WTC11 (cell line): ENCODE results near the gene SLC44A5. TPM values are rescaled to one million over a fixed set of nuclear protein-coding genes. Genes with fewer than 3 reads are reported as not detected.

Source experiments
- ATAC-seq: fragments of 200-7000 bp; cut with Tn5 transposase; 2 replicates; pipeline ENCODE4 v1.10.0; 2021; ENCODE audit warnings: mild to moderate bottlenecking, moderate library complexity
- CTCF ChIA-PET: fragments of 300-600 bp; sonication (Branson Sonifier 250); formaldehyde crosslinking; loops from one replicate; lab custom pipeline; 2021; ENCODE audit warnings: antibody characterized with exemption; lab: Charles Lee
- POLR2A ChIA-PET: fragments of 350-600 bp; sonication (Branson Sonifier 250); formaldehyde crosslinking; loops from one replicate; lab custom pipeline; 2021; ENCODE audit warnings: antibody characterized with exemption; lab: Charles Lee
- DNase-seq: peaks from one replicate; pipeline ENCODE4 v3.0.0; 2021; ENCODE audit warnings: low spot score
- H3K27ac Mint-ChIP-seq: 2 replicates; pipeline ENCODE4 v1.8.0; 2021; ENCODE audit warnings: mixed read lengths
- H3K27me3 Mint-ChIP-seq: 2 replicates; pipeline ENCODE4 v1.8.0; 2021; ENCODE audit warnings: low read depth, mild to moderate bottlenecking, moderate library complexity, mixed read lengths
- H3K36me3 Mint-ChIP-seq: 2 replicates; pipeline ENCODE4 v1.8.0; 2021; ENCODE audit warnings: mixed read lengths
- H3K4me1 Mint-ChIP-seq: 2 replicates; pipeline ENCODE4 v1.8.0; 2022; ENCODE audit warnings: mixed read lengths
- H3K4me3 Mint-ChIP-seq: 2 replicates; pipeline ENCODE4 v1.8.0; 2021; ENCODE audit warnings: mild to moderate bottlenecking, moderate library complexity, mixed read lengths
- H3K9me3 Mint-ChIP-seq: 2 replicates; pipeline ENCODE4 v1.8.0; 2021; ENCODE audit warnings: mixed read lengths
- AFF4 ChIP-seq: sonication (generic); formaldehyde crosslinking; IDR thresholded peaks from 2 replicates; pipeline ENCODE4 v1.8.1; 2023; ENCODE audit warnings: mild to moderate bottlenecking, missing genetic modification reagents, borderline replicate concordance
- ATF1 ChIP-seq: sonication (generic); formaldehyde crosslinking; IDR thresholded peaks from 2 replicates; pipeline ENCODE4 v1.8.1; 2023; ENCODE audit warnings: mild to moderate bottlenecking, moderate library complexity, missing genetic modification reagents
- ATF2 ChIP-seq: sonication (generic); formaldehyde crosslinking; IDR thresholded peaks from 2 replicates; pipeline ENCODE4 v1.8.1; 2022; ENCODE audit warnings: low read depth, missing genetic modification reagents, borderline replicate concordance
- ELF4 ChIP-seq: sonication (generic); formaldehyde crosslinking; IDR thresholded peaks from 2 replicates; pipeline ENCODE4 v1.8.1; 2022; ENCODE audit warnings: low read depth, mild to moderate bottlenecking, moderate library complexity, missing genetic modification reagents
- FOXJ3 ChIP-seq: sonication (generic); formaldehyde crosslinking; IDR thresholded peaks from 2 replicates; pipeline ENCODE4 v1.9.0; 2021; ENCODE audit warnings: missing genetic modification reagents, mild to moderate bottlenecking, borderline replicate concordance
- IRF2 ChIP-seq: sonication (generic); formaldehyde crosslinking; IDR thresholded peaks from 2 replicates; pipeline ENCODE4 v1.8.0; 2022; ENCODE audit warnings: low read depth, missing genetic modification reagents, borderline replicate concordance
- MLX ChIP-seq: sonication (generic); formaldehyde crosslinking; IDR thresholded peaks from 2 replicates; pipeline ENCODE4 v1.8.1; 2023; ENCODE audit warnings: mild to moderate bottlenecking, missing genetic modification reagents, moderate library complexity
- NFATC4 ChIP-seq: fragments of 250-450 bp; sonication (Bioruptor Pico); IDR thresholded peaks from 2 replicates; pipeline ENCODE4 v1.9.0; 2021; ENCODE audit warnings: mild to moderate bottlenecking
- OVOL2 ChIP-seq: fragments of 250-450 bp; sonication (Bioruptor Pico); IDR thresholded peaks from 2 replicates; pipeline ENCODE4 v1.9.0; 2021; ENCODE audit warnings: mild to moderate bottlenecking, borderline replicate concordance
- TP53 ChIP-seq: sonication (generic); formaldehyde crosslinking; IDR thresholded peaks from 2 replicates; pipeline ENCODE4 v1.8.1; 2023; ENCODE audit warnings: mild to moderate bottlenecking, missing genetic modification reagents
- USF1 ChIP-seq: sonication (generic); formaldehyde crosslinking; IDR thresholded peaks from 2 replicates; pipeline ENCODE4 v1.8.0; 2022; ENCODE audit warnings: mild to moderate bottlenecking, missing genetic modification reagents
- ZNF232 ChIP-seq: sonication (generic); formaldehyde crosslinking; IDR thresholded peaks from 2 replicates; pipeline ENCODE4 v1.8.0; 2022; ENCODE audit warnings: mild to moderate bottlenecking, missing genetic modification reagents
- ZNF416 ChIP-seq: fragments of 250-450 bp; sonication (Bioruptor Pico); IDR thresholded peaks from 2 replicates; pipeline ENCODE4 v1.9.0; 2021; ENCODE audit warnings: mild to moderate bottlenecking, inconsistent platforms
- ZNF423 ChIP-seq: fragments of 250-450 bp; sonication (Bioruptor Pico); IDR thresholded peaks from 2 replicates; pipeline ENCODE4 v2.1.2; 2022; ENCODE audit warnings: mild to moderate bottlenecking, moderate library complexity
- ZSCAN18 ChIP-seq: fragments of 250-450 bp; sonication (Bioruptor Pico); IDR thresholded peaks from 2 replicates; pipeline ENCODE4 v2.1.2; 2022; ENCODE audit warnings: mild to moderate bottlenecking, moderate library complexity
- total RNA-seq: library from RNA; stranded (reverse); gene quantifications from 3 replicates; pipeline ENCODE4 v1.2.3, GENCODE V29; 2021
- TF ChIP-seq, protein P1 (sequence below): sonication (generic); formaldehyde crosslinking; IDR thresholded peaks from 2 replicates; pipeline ENCODE4 v1.8.0; 2022; ENCODE audit warnings: mild to moderate bottlenecking, missing genetic modification reagents
- TF ChIP-seq, protein P2 (sequence below): fragments of 250-450 bp; sonication (Bioruptor Pico); IDR thresholded peaks from 2 replicates; pipeline ENCODE4 v1.8.0; 2021; ENCODE audit warnings: mild to moderate bottlenecking

Gene SLC44A5
- total RNA-seq, 1 experiment from 2014 or later: 1.8 TPM

DNA sequence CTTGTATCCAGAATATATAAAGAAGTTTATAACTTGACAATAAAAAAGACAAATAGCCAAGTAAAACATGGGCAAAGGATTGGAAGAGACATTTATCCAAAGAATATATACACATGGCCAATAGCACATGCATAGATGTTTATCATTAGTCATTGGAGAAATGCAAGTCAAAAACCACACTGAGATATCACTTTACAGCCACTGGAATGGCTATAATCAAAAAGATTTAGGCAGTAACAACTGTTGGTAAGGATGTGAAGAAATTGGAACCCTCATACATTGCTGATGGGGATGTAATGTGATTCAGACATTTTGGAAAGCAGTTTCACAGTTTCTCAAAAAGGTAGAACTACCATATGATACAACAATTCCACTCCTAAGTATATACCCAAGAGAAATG is 51.1 kb downstream of the SLC44A5 start (continued):
- TF ChIP-seq FOXJ3: no peak

DNA sequence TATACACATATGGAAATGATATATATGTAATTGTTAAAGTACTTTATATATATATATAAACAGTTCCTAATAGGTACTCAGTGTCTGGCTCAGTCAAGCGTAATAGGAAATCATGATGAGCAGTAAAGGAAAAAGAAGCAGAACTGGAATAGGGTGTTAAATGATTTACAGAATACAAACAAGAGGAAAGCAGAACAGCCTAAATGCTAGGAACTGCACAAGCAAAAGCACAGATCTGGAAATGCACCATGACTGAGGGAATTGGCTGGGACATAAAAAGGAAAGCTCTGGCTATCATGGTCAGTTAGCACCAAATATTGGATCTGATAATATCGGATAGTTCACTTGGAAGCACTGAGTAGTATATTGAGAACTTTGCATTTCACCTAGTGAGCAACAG is 51.8 kb downstream of the SLC44A5 start:
- Mint-ChIP-seq H3K36me3 (no peaks in the 10 kb centered on the region), H3K4me3 (no peak overlapping the region), H3K27ac (no peak overlapping the region), H3K4me1 (0 out of 2 replicates have a peak, but pooled peaks cover 8% of the 10 kb centered on the region), H3K27me3 (no peaks in the 10 kb centered on the region), H3K9me3 (no peaks in the 10 kb centered on the region)
- no peak for DNase-seq
- POLR2A ChIA-PET: no interaction called here
- TF ChIP-seq ATF2 (no peak), ATF1 (CRISPR knock-in tag) (no peak), IRF2 (no peak), ELF4 (CRISPR knock-in tag) (no peak), OVOL2 (no peak), NFATC4 (CRISPR knock-in tag) (no peak), AFF4 (CRISPR knock-in tag) (no peak), USF1 (CRISPR knock-in tag) (no peak), MLX (CRISPR knock-in tag) (no peak), ZSCAN18 (no peak), TP53 (no peak), ZNF232 (CRISPR knock-in tag) (no peak)
- TF ChIP-seq, protein P1, sequence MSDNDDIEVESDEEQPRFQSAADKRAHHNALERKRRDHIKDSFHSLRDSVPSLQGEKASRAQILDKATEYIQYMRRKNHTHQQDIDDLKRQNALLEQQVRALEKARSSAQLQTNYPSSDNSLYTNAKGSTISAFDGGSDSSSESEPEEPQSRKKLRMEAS (CRISPR knock-in tag): no peak
- TF ChIP-seq, protein P2, sequence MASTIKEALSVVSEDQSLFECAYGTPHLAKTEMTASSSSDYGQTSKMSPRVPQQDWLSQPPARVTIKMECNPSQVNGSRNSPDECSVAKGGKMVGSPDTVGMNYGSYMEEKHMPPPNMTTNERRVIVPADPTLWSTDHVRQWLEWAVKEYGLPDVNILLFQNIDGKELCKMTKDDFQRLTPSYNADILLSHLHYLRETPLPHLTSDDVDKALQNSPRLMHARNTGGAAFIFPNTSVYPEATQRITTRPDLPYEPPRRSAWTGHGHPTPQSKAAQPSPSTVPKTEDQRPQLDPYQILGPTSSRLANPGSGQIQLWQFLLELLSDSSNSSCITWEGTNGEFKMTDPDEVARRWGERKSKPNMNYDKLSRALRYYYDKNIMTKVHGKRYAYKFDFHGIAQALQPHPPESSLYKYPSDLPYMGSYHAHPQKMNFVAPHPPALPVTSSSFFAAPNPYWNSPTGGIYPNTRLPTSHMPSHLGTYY (CRISPR knock-in tag): no peak
- CTCF ChIA-PET: no interaction called here
- no peak for ATAC-seq

DNA sequence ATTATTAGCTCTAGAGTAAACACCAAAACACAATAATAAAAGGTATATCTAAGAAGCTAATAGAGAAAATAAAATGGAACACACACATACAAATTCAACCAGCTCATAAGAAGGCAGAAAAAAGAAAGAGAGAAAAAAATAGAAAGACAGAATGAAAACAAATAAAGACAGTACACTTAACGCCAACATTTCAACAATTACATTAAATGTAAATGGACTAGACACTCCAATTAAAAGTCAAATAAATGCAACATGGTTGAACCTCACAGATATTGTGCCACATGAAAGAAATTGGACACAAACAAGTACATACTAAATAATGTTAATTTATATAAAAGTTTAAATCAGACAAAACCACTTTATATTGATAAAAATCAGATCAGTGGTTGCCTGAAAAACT is 56.0 kb downstream of the SLC44A5 start:
- Mint-ChIP-seq H3K4me1 (no peaks in the 10 kb centered on the region), H3K27me3 (no peaks in the 10 kb centered on the region), H3K9me3 (no peaks in the 10 kb centered on the region), H3K36me3 (no peaks in the 10 kb centered on the region), H3K4me3 (no peak overlapping the region), H3K27ac (no peak overlapping the region)
- ATAC-seq: no peak
- TF ChIP-seq ZNF423 (CRISPR knock-in tag) (no peak), ZNF416 (CRISPR knock-in tag) (no peak)
- no peak for DNase-seq
- ChIA-PET CTCF (no interaction called here), POLR2A (no interaction called here)
